Small intestine (tissue), 7 donors: ENCODE data around the gene HOXD3. TPM values are rescaled to one million over a fixed set of nuclear protein-coding genes. Genes with fewer than 3 reads are reported as not detected.

Source experiments
- DNase-seq, 2 donors: peaks; one replicate each; pipeline versions ENCODE4 v3.0.0 to v3.0.0-alpha.2; 2013
- FAIRE-seq: peaks from 2 replicates; lab custom pipeline; 2012; peaks lifted over from hg19 to GRCh38; lab: Jason Lieb, UNC
- H3K27ac ChIP-seq, 3 donors: one replicate each; pipeline ENCODE4 v1.5.1; 2013; ENCODE audit warnings: low read length in 2 of 3, mild to moderate bottlenecking in 2 of 3, control low read depth in 1 of 3, inconsistent platforms in 1 of 3, low read depth in 1 of 3, moderate library complexity in 1 of 3
- H3K27me3 ChIP-seq, 3 donors: one replicate each; pipeline ENCODE4 v1.6.1; 2013; ENCODE audit warnings: low read length in 3 of 3, inconsistent platforms in 1 of 3; ENCODE audit not compliant: control insufficient read depth in 3 of 3, insufficient read depth in 3 of 3
- H3K36me3 ChIP-seq, 3 donors: one replicate each; pipeline ENCODE4 v1.6.1; 2013; ENCODE audit warnings: low read length in 3 of 3, inconsistent platforms in 1 of 3, low read depth in 1 of 3, mild to moderate bottlenecking in 1 of 3, moderate library complexity in 1 of 3; ENCODE audit not compliant: control insufficient read depth in 3 of 3, insufficient read depth in 2 of 3
- H3K4me1 ChIP-seq, 3 donors: one replicate each; pipeline ENCODE4 v1.6.1; 2013; ENCODE audit warnings: low read length in 2 of 3, inconsistent platforms in 1 of 3, low read depth in 1 of 3, mild to moderate bottlenecking in 1 of 3, moderate library complexity in 1 of 3; ENCODE audit not compliant: control insufficient read depth in 3 of 3, insufficient read depth in 2 of 3
- H3K4me3 ChIP-seq, 3 donors: one replicate each; pipeline ENCODE4 v1.5.1; 2013; ENCODE audit warnings: low read length in 3 of 3, control low read depth in 1 of 3, inconsistent platforms in 1 of 3, low read depth in 1 of 3, mild to moderate bottlenecking in 1 of 3, moderate library complexity in 1 of 3
- H3K9me3 ChIP-seq, 2 donors: one replicate each; pipeline ENCODE4 v1.6.1; 2013; ENCODE audit warnings: low read depth in 1 of 2, low read length in 1 of 2; ENCODE audit not compliant: control insufficient read depth in 2 of 2, insufficient read depth in 1 of 2
- WGBS, 3 donors: extraction: QIAGEN DNeasy Blood & Tissue Kit; methylation state at CpG; one replicate each; pipeline ENCODE4 v1.1.7; 2013; 5-methylcytosine and 5-hydroxymethylcytosine counted together
- polyA plus RNA-seq, 4 donors: library from polyadenylated mRNA; stranded (reverse) in 3 of 4; unstranded in 1 of 4; fragments of 200-250 nt in 3 of 4; fragments of 120-200 nt in 1 of 4; gene quantifications; one replicate each; pipeline versions ENCODE4 v1.2.1 to v1.2.3, GENCODE V29; 2013
- donor health status: healthy with polysubstance abuse.
- donor health status: control.
- donor health status: control.
- donor health status: Bipolar disorder and iron deficiency.
- donor health status: healthy.

HOXD3 gene
- polyA plus RNA-seq, 4 donors, result 0.98 to 5.2 TPM; not detected in 2

DNA sequence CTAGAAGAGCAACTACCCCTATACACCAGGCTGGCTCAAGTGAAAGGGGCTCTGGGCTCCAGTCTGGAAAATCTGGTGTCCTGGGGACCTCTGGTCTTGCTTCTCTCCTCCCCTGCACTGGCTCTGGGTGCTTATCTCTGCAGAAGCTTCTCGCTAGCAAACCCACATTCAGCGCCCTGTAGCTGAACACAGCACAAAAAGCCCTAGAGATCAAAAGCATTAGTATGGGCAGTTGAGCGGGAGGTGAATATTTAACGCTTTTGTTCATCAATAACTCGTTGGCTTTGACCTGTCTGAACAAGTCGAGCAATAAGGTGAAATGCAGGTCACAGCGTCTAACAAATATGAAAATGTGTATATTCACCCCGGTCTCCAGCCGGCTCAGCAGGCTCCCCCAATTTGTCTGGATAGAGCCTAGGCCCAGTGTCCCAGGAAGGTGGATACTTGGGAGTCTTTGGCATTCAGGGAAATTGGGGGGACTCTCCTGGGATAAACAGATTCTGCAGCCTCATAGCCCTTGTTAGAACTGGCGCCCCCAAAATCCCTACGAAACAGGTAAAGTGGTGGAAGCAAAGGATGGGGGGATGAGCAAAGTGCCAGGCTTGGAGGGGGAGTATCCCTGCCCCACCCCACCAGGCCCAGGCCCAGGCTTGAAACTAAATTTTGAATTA, 8.2 kb upstream of the HOXD3 start:
- no peaks in the 10 kb centered on the region for H3K9me3 ChIP-seq
- H3K27me3 ChIP-seq, result peaks cover 13 to 93% (median 67%) of the 10 kb centered on the region in 3 donors
- no peak overlapping the region for H3K27ac ChIP-seq
- 21 to 43% (median 28%) methylated on average over 11 of the region's 11 CpGs for WGBS, 3 donors
- H3K36me3 ChIP-seq, result peaks cover 0 to 6% (median 0%) of the 10 kb centered on the region in 3 donors
- H3K4me1 ChIP-seq, result no peaks in the 10 kb centered on the region
- DNase-seq, result no peak
- FAIRE-seq, result no peak
- H3K4me3 ChIP-seq, result no peak overlapping the region

DNA sequence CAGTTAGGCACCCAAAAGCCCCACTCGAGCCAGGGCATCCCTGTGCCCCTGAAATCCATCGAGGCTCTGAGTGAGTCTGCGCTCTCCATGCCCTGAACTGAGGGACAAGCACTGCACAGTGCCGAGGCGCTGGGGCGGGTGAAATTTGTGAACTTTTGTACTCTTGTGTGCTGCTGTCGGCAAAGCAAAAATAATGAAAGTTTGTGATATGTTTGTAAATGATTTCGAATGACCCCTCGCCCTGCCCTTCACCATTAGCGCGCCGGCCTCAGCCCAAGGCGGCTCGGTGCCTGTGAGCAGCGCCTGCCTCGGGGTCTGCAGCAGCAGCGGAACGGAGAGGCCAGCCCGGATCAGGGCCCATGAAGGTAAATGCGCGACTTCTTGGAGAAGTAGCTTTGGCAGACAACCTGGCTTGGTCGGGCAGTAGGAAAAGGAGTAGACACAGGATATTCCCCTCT, 7.6 kb upstream of the HOXD3 start:
- Histone ChIP-seq H3K4me1 (no peaks in the 10 kb centered on the region), H3K27me3 (peaks cover 13 to 95% (median 67%) of the 10 kb centered on the region in 3 donors), H3K36me3 (peaks cover 0 to 6% (median 0%) of the 10 kb centered on the region in 3 donors), H3K9me3 (no peaks in the 10 kb centered on the region), H3K4me3 (no peak overlapping the region), H3K27ac (no peak overlapping the region)
- WGBS, 3 donors, result 13 to 24% (median 17%) methylated on average over 22 of the region's 22 CpGs
- DNase-seq (no peak), FAIRE-seq (no peak)

DNA sequence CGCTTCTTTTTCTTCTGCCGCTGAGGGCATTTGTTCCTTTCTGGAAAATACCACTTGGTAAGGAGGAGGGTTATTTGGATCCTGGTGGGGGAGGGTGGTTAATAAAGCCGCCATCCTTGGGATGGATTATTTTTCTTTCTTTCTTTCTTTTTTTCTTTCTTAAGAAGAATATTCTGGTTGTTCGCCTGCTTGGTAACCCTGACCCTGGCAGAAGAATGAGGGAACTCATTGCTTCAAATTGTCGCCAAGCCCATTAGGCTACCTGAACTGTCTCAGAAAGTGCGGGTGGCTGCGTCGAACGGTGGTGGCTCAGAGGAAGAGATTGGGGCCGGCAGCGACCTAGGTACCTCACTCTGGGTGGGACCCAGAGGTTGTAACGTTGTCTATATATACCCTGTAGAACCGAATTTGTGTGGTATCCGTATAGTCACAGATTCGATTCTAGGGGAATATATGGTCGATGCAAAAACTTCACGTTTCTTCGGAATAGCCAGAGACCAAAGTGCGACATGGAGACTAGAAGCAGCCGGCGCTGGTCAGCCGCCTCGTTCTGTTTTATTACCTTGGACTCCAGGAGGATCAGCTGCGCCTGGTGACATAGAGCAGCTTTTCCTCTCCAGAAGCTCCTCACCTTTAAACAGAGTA, 7.0 kb upstream of the HOXD3 start:
- 13 to 35% (median 19%) methylated on average over 24 of the region's 24 CpGs for WGBS, 3 donors
- Histone ChIP-seq H3K4me3 (no peak overlapping the region), H3K9me3 (no peaks in the 10 kb centered on the region), H3K27me3 (peaks cover 13 to 96% (median 66%) of the 10 kb centered on the region in 3 donors), H3K4me1 (no peaks in the 10 kb centered on the region), H3K36me3 (peaks cover 0 to 6% (median 0%) of the 10 kb centered on the region in 3 donors), H3K27ac (no peak overlapping the region)
- DNase-seq, result no peak
- FAIRE-seq, result no peak

DNA sequence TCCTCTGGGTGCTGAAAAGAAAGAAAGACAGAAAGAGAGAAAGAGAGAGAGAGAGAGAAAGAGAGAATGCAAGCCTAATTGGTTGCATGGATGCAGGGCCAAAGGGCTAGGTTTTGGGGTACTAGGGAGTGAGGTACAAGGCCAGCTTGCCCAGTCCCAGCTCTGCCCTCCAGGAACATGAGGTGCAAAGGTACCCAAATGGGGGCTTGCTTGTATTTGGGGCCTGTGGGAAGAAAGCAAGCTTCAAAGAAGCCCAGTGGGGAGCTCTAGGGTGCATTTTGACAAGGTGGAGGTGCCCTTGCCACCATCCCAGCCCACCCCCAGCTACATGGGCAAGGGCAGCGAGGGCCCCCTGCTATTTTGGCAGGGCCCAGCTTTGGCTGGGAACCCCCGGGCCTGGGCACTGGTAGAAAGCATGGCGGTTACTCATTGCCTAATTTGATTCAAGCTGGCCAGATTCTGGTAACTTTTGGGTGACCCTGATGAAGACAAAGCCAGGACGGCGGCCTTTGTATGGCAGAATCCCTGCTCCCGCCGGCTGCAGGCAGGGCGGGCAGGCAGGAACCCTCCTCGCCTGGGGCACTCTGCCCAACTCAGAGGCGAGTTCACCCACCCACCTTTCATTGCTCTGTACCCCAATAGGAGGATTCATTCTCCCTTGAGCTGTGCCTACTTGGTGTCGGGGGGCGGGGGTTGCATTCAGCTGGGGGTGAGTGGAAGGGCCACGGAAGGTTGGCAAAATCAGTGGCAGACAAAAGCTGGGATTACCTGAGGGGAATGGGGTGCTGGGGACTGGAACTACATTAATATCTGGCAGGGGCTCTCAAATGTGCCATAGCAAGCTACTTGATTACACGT, 6.3 kb upstream of the HOXD3 start:
- Histone ChIP-seq H3K36me3 (peaks cover 0 to 6% (median 0%) of the 10 kb centered on the region in 3 donors), H3K4me3 (no peak overlapping the region), H3K27me3 (peaks cover 13 to 95% (median 65%) of the 10 kb centered on the region in 3 donors), H3K27ac (no peak overlapping the region), H3K4me1 (no peaks in the 10 kb centered on the region), H3K9me3 (no peaks in the 10 kb centered on the region)
- FAIRE-seq (no peak), DNase-seq (no peak)
- 22 to 43% (median 23%) methylated on average over 14 of the region's 14 CpGs for WGBS, 3 donors

DNA sequence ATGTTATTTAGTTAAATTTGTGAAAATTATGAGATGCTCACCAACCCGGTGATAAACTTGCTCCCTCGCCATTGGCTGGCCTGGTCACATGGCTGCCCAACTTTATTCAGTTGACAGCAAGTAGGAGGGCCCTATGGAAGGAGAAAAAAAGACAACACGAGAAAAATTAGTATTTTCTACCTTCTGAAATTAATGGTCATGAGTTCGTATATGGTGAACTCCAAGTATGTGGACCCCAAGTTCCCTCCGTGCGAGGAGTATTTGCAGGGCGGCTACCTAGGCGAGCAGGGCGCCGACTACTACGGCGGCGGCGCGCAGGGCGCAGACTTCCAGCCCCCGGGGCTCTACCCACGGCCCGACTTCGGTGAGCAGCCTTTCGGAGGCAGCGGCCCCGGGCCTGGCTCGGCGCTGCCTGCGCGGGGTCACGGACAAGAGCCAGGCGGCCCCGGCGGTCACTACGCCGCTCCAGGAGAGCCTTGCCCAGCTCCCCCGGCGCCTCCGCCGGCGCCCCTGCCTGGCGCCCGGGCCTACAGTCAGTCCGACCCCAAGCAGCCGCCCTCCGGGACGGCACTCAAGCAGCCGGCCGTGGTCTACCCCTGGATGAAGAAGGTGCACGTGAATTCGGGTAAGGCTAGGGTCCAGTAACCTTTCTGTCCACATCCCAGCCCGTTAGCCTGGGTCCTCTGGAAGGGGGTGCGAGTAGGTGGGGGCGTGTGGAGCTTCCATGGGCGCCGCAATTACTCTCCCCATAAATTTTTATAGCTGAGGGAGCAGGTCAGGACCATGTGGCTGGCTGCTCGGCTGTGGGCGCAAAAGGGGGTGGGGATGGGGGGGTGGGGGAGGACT, 5.4 kb upstream of the HOXD3 start, which contains the start of gene HOXD4:
Gene HOXD4, plus strand, starts transcription at position 109 of the 846 bp plus-strand sequence. Its CDS starts 84 bp downstream, at position 193.
- FAIRE-seq (no peak), DNase-seq (no peak)
- H3K27me3 ChIP-seq, result peaks cover 13 to 94% (median 65%) of the 10 kb centered on the region in 3 donors
- WGBS, 3 donors, result 14 to 16% (median 16%) methylated on average over 55 of the region's 55 CpGs
- H3K4me3 ChIP-seq, result no peak within 1 kb of the TSS
- H3K4me1 ChIP-seq, result no peaks in the 10 kb centered on the region
- peaks cover 0 to 6% (median 0%) of the 10 kb centered on the region in 3 donors for H3K36me3 ChIP-seq
- H3K9me3 ChIP-seq, result no peaks in the 10 kb centered on the region
- no peak within 1 kb of the TSS for H3K27ac ChIP-seq

DNA sequence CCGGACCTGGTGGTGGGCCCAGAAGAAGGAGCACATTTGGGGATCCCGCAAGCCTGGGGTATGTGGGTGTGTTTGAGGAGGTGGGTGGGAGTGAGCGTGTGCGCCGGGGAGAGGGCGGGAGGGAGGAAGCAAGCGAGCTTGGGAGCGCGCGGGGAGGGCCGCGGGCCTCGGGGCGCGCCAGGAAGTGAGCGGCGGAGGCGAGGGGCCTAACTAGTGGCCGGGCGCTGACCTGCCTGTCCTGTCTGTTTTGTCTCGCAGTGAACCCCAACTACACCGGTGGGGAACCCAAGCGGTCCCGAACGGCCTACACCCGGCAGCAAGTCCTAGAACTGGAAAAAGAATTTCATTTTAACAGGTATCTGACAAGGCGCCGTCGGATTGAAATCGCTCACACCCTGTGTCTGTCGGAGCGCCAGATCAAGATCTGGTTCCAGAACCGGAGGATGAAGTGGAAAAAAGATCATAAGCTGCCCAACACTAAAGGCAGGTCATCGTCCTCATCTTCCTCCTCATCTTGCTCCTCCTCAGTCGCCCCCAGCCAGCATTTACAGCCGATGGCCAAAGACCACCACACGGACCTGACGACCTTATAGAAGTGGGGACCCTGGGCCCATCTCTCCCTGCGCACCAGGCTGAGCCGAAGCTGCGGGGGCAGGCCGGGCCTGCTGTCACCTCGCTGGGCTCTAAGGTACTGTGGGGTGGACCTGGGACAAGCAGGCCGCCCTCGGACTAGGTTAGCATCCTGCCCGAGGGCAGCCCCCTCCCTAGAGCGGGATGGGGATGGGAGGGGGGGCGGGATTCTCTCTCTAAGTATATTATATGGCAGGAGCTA, 4.5 kb upstream of the HOXD3 start:
- H3K36me3 ChIP-seq, result peaks cover 0 to 6% (median 0%) of the 10 kb centered on the region in 3 donors
- FAIRE-seq (no peak), DNase-seq (no peak)
- no peaks in the 10 kb centered on the region for H3K9me3 ChIP-seq
- WGBS, 3 donors, result 9 to 17% (median 15%) methylated on average over 47 to 48 of the region's 48 CpGs
- no peak overlapping the region for H3K27ac ChIP-seq
- no peaks in the 10 kb centered on the region for H3K4me1 ChIP-seq
- H3K27me3 ChIP-seq, result peaks cover 13 to 93% (median 65%) of the 10 kb centered on the region in 3 donors
- H3K4me3 ChIP-seq, result no peak overlapping the region

DNA sequence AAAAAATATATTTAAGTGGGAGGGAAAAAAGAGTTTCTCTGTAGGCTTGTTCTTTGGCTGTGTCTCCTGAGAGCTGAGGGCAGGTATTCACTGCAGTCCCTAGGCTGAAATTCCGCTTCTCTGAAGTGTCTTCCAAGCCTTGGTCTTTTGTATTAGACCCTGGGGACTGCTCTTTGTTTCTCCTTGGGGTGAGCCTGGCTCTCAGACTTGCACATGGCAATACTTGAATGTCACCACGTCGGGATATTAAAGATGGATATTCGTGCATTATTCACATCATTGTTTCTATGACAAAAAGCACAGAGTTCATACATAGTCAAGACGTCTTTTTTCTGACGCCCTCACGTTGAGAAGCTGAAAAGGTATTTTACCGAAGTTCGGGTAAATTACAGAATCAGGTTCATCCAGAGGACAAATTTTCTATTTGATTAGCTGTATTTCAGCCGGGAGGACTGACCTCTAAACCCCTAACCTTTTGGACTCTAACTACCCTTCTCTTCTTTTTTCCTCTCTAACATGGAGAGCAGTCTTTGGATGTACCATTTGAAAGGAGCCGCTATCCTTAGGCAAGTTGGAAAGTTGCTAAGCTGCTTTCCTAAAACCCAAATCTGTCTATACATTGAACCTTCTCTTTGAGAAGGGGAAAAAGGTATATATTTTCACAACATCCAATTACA, 2.4 kb upstream of the HOXD3 start:
- H3K4me3 ChIP-seq, result no peak overlapping the region
- H3K4me1 ChIP-seq, result no peaks in the 10 kb centered on the region
- 11 to 42% (median 20%) methylated on average over 11 of the region's 11 CpGs for WGBS, 3 donors
- FAIRE-seq (no peak), DNase-seq (no peak)
- H3K27ac ChIP-seq, result no peak overlapping the region
- H3K27me3 ChIP-seq, result peaks cover 13 to 93% (median 58%) of the 10 kb centered on the region in 3 donors
- H3K36me3 ChIP-seq, result peaks cover 0 to 2% (median 0%) of the 10 kb centered on the region in 3 donors
- H3K9me3 ChIP-seq, result no peaks in the 10 kb centered on the region
